Measurements from ENCODE around the gene EYA3.

EYA3 gene

GRCh38 chr1:27937524-27937836 is 150.9 kb downstream of the EYA3 start:
- H3K9ac ChIP-seq (ENCODE audit: low read depth, low read length): peak overlapping the region; percentile 67

DNA sequence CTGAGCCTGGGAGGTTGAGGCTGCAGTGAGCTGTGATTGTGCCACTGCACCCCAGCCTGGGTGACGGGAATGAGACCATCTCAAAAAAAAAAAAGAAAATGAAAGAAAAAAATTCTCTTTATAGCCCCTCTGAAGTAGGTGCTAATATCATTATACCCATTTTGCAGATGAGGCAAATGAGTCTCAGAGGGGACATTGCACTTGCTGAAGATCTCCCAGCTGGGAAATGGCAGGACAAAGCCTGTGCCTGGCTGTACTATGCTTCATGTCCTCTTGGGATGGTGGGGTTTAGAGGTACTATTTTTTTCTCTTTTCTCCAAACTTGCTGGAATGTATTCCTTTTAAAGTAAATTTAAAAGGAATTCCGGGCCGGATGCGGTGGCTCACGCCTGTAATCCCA is 152.0 kb downstream of the EYA3 start:
- Histone ChIP-seq H3K4me1 (ENCODE audit: insufficient read depth, low read length) (peaks cover 30% of the 10 kb centered on the region), H3K4me3 (ENCODE audit: low read length) (peak overlapping the region; percentile 97), H3K36me3 (ENCODE audit: insufficient read depth, low read depth, low read length) (peaks cover 13% of the 10 kb centered on the region; the same call in 1 of the 2 replicates), H3K9ac (ENCODE audit: low read depth, low read length) (peak overlapping the region; percentile 94; the same call in 1 of the 2 replicates), H3K9me3 (ENCODE audit: insufficient read depth, low read depth, low read length) (no peaks in the 10 kb centered on the region), H3K27me3 (ENCODE audit: insufficient read depth, low read length) (peaks cover 11% of the 10 kb centered on the region), H3K27ac (ENCODE audit: low read length) (no peak overlapping the region)

More at GRCh38 chr1:27937524-27937836, 150.9 kb downstream of the EYA3 start:
- Histone ChIP-seq H3K9me3 (ENCODE audit: insufficient read depth, low read depth, low read length) (no peaks in the 10 kb centered on the region), H3K4me3 (ENCODE audit: low read length) (peak overlapping the region; percentile 97), H3K27ac (ENCODE audit: low read length) (peak overlapping the region; percentile 18), H3K27me3 (ENCODE audit: insufficient read depth, low read length) (peaks cover 11% of the 10 kb centered on the region), H3K4me1 (ENCODE audit: insufficient read depth, low read length) (peaks cover 24% of the 10 kb centered on the region), H3K36me3 (ENCODE audit: insufficient read depth, low read depth, low read length) (peaks cover 24% of the 10 kb centered on the region)

DNA sequence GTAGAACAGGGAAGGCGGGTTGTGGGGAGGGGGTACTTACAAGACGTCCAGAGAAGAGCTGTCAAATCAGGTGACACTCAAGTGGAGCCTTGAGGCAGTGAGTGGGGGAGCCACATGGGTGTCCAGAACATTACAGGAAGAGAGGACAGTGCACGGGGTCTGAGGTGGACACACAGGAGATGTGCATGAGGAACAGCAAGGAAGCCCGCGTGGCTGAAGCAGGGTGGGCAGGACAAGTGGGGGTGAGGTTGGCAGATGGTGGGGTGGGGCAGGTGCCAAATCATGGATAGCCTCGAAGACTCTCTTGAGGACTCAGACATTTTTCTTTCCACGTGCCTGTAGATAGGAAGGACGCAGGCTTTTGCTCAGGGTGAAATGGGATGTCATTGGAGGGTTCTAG is 152.7 kb downstream of the EYA3 start:
- H3K4me1 ChIP-seq (ENCODE audit: insufficient read depth, low read length): peaks cover 30% of the 10 kb centered on the region
- H3K9me3 ChIP-seq (ENCODE audit: insufficient read depth, low read depth, low read length): no peaks in the 10 kb centered on the region
- peak overlapping the region; percentile 94; the same call in 1 of the 2 replicates for H3K9ac ChIP-seq (ENCODE audit: low read depth, low read length)
- no peak overlapping the region for H3K27ac ChIP-seq (ENCODE audit: low read length)
- peaks cover 11% of the 10 kb centered on the region for H3K27me3 ChIP-seq (ENCODE audit: insufficient read depth, low read length)
- peaks cover 6% of the 10 kb centered on the region; the same call in 1 of the 2 replicates for H3K36me3 ChIP-seq (ENCODE audit: insufficient read depth, low read depth, low read length)
- peak overlapping the region; percentile 97 for H3K4me3 ChIP-seq (ENCODE audit: low read length)

- peaks cover 4% of the 10 kb centered on the region; the same call in 1 of the 2 replicates for H3K36me3 ChIP-seq (ENCODE audit: insufficient read depth, low read depth, low read length)
- H3K4me3 ChIP-seq (ENCODE audit: low read length): peak within 1 kb of the TSS; percentile 97
- peak within 1 kb of the TSS; percentile 81 for H3K27ac ChIP-seq (ENCODE audit: low read length)
- H3K4me1 ChIP-seq (ENCODE audit: insufficient read depth, low read length): peaks cover 28% of the 10 kb centered on the region
- peak within 1 kb of the TSS; percentile 94 for H3K9ac ChIP-seq (ENCODE audit: low read depth, low read length)
- H3K9me3 ChIP-seq (ENCODE audit: insufficient read depth, low read depth, low read length): no peaks in the 10 kb centered on the region
- peaks cover 11% of the 10 kb centered on the region for H3K27me3 ChIP-seq (ENCODE audit: insufficient read depth, low read length)
These were observed 153.4 kb downstream of the EYA3 start, which contains the start of gene SMPDL3B for GRCh38 chr1:27934818-27935549. SMPDL3B (plus strand) TSS chr1:27935000; CDS start chr1:27935184, 184 bp downstream.

DNA sequence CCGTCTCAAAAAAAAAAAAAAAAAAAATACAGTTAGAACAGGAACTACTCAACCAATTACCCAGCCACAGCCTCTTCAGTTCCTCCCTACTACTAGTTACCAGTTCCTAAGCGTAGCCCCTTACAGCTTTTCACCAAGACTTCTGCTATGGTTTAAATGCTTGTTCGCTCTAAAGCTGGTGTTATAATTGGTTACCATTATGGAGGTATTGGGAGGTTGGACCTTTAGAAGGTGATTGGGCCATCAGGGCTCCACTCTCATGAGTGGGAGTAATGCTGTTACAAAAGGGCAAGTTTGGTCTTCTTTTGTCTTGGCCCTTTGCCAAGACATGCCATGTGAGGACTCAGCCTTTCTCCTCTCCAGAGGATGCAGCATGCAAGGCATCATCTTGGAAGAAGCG is 156.7 kb downstream of the EYA3 start:
- Histone ChIP-seq H3K27ac (ENCODE audit: low read length) (no peak overlapping the region), H3K4me1 (ENCODE audit: insufficient read depth, low read length) (peaks cover 10% of the 10 kb centered on the region), H3K9ac (ENCODE audit: low read depth, low read length) (no peak overlapping the region), H3K9me3 (ENCODE audit: insufficient read depth, low read depth, low read length) (no peaks in the 10 kb centered on the region), H3K4me3 (ENCODE audit: low read length) (no peak overlapping the region), H3K36me3 (ENCODE audit: insufficient read depth, low read depth, low read length) (no peaks in the 10 kb centered on the region), H3K27me3 (ENCODE audit: insufficient read depth, low read length) (peaks cover 11% of the 10 kb centered on the region)

DNA sequence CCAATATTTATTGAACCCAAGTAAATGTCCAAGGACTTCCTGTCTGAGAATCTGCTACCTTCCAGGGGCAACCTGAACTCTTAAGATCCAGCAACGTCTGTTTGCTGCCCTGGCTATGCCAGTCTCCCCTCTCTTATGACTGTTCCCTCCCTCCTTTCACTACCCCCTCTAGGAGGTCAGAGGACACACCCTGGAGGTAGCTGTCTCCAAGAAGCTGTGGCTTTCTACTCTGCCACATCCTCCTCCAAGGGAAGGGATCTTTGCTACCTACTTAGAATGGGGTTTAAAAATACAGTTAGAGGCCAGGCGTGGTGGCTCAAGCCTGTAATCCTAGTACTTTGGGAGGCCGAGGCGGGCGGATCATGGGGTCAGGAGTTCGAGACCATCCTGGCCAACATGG is 157.2 kb downstream of the EYA3 start:
- H3K36me3 ChIP-seq (ENCODE audit: insufficient read depth, low read depth, low read length): no peaks in the 10 kb centered on the region
- no peaks in the 10 kb centered on the region for H3K9me3 ChIP-seq (ENCODE audit: insufficient read depth, low read depth, low read length)
- peaks cover 11% of the 10 kb centered on the region for H3K27me3 ChIP-seq (ENCODE audit: insufficient read depth, low read length)
- H3K9ac ChIP-seq (ENCODE audit: low read depth, low read length): no peak overlapping the region
- H3K4me1 ChIP-seq (ENCODE audit: insufficient read depth, low read length): peaks cover 10% of the 10 kb centered on the region
- no peak overlapping the region for H3K27ac ChIP-seq (ENCODE audit: low read length)
- no peak overlapping the region for H3K4me3 ChIP-seq (ENCODE audit: low read length)

DNA sequence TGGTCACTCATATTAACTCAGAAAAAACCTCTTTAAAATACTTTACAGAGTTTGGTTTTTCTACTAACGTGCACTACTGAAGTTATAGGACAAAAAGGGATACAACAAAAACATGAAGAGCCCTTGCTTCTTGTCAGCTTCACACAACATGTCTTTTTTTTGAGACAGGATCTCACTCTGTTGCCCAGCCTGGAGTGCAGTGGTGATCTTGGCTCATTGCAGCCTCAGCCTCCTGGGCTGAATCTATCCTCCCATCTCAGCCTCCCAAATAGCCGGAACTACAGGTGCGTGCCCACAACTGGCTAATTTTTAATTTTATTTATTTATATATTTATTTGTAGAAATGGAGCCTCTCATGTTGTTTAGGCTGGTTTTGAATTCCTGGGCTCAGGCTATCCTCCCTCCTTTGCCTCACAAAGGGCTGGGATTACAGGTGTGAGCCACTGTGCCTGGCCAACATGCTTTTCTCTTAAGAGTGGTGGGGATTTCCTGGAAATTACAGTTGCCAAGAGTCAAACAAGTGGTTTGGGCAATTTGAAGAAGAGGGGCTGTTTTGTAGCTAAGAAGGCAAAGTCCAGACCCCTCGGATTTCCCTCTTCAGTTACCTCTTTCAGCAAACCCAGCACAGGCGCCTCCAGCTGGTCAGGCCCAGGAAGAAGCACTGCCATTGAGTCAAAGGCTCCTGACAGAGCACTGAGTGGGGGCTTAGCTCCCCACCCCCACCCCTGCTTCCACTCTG is 160.0 kb downstream of the EYA3 start:
- Histone ChIP-seq H3K4me1 (ENCODE audit: insufficient read depth, low read length) (peaks cover 7% of the 10 kb centered on the region), H3K9me3 (ENCODE audit: insufficient read depth, low read depth, low read length) (no peaks in the 10 kb centered on the region), H3K4me3 (ENCODE audit: low read length) (no peak overlapping the region), H3K27ac (ENCODE audit: low read length) (no peak overlapping the region), H3K27me3 (ENCODE audit: insufficient read depth, low read length) (no peaks in the 10 kb centered on the region), H3K36me3 (ENCODE audit: insufficient read depth, low read depth, low read length) (no peaks in the 10 kb centered on the region), H3K9ac (ENCODE audit: low read depth, low read length) (no peak overlapping the region)

DNA sequence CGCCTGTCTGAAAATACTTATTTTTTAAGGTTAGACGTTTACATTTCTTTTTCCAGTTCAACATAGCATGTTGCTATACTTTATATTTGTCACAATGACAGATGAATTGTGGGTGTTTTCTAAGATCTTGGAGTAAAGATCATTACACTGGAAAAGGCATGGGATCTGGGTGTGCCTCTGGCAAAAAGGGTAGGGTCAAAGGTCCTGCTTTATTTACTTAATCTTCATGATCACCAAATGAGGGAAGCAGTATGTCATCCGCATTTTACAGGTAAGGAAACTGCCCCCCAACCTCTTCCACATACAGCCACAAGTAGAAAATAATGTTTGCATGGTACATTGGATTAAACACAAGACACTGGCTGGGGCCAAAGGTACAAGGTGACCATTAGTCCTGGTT is 166.1 kb downstream of the EYA3 start:
- Histone ChIP-seq H3K4me3 (ENCODE audit: low read length) (no peak overlapping the region), H3K9ac (ENCODE audit: low read depth, low read length) (no peak overlapping the region), H3K27ac (ENCODE audit: low read length) (no peak overlapping the region), H3K27me3 (ENCODE audit: insufficient read depth, low read length) (peaks cover 14% of the 10 kb centered on the region), H3K4me1 (ENCODE audit: insufficient read depth, low read length) (no peaks in the 10 kb centered on the region), H3K36me3 (ENCODE audit: insufficient read depth, low read depth, low read length) (no peaks in the 10 kb centered on the region), H3K9me3 (ENCODE audit: insufficient read depth, low read depth, low read length) (no peaks in the 10 kb centered on the region)

Data from iPS-20b (cell line).